Ishikawa (cell line): ENCODE measurements around the gene LYZL1.
"Not testable (repeated sequence)": the region's sequence is repeated elsewhere in the genome, so short reads cannot be mapped to it uniquely, and the experiment has no call there.

Experiments
- CEBPB ChIP-seq: IDR thresholded peaks from 2 replicates; pipeline ENCODE4 v1.6.1; 2012
- CREB1 ChIP-seq: IDR thresholded peaks from 2 replicates; pipeline ENCODE4 v1.6.1; 2012; ENCODE audit warnings: low read depth
- EGR1 ChIP-seq: IDR thresholded peaks from 2 replicates; pipeline ENCODE4 v1.6.1; 2012
- EP300 ChIP-seq: IDR thresholded peaks from 2 replicates; pipeline ENCODE4 v1.6.1; 2012; ENCODE audit warnings: borderline replicate concordance
- FOXM1 ChIP-seq: IDR thresholded peaks from 2 replicates; pipeline ENCODE4 v1.6.1; 2012; ENCODE audit warnings: low read depth, borderline replicate concordance
- NFIC ChIP-seq: IDR thresholded peaks from 2 replicates; pipeline ENCODE4 v1.6.1; 2012
- RAD21 ChIP-seq: IDR thresholded peaks from 2 replicates; pipeline ENCODE4 v1.6.1; 2012; ENCODE audit warnings: low read depth
- TAF1 ChIP-seq: IDR thresholded peaks from 2 replicates; pipeline ENCODE4 v1.6.1; 2012; ENCODE audit warnings: low read depth, mild to moderate bottlenecking
- TCF12 ChIP-seq: IDR thresholded peaks from 2 replicates; pipeline ENCODE4 v1.6.1; 2012; ENCODE audit warnings: low read depth
- TEAD4 ChIP-seq: IDR thresholded peaks from 2 replicates; pipeline ENCODE4 v1.6.1; 2012
- YY1 ChIP-seq: IDR thresholded peaks from 2 replicates; pipeline ENCODE4 v1.6.1; 2012; ENCODE audit warnings: low read depth
- ZBTB7A ChIP-seq: IDR thresholded peaks from 2 replicates; pipeline ENCODE4 v1.6.1; 2012; ENCODE audit warnings: low read depth
- TF ChIP-seq, protein P1 (sequence below): IDR thresholded peaks from 2 replicates; pipeline ENCODE4 v1.6.1; 2012
- TF ChIP-seq, protein P2 (sequence below): IDR thresholded peaks from 2 replicates; pipeline ENCODE4 v1.6.1; 2012; ENCODE audit warnings: low read depth, mild to moderate bottlenecking
- TF ChIP-seq, protein P3 (sequence below): IDR thresholded peaks from 2 replicates; pipeline ENCODE4 v1.6.1; 2012

LYZL1 gene

DNA sequence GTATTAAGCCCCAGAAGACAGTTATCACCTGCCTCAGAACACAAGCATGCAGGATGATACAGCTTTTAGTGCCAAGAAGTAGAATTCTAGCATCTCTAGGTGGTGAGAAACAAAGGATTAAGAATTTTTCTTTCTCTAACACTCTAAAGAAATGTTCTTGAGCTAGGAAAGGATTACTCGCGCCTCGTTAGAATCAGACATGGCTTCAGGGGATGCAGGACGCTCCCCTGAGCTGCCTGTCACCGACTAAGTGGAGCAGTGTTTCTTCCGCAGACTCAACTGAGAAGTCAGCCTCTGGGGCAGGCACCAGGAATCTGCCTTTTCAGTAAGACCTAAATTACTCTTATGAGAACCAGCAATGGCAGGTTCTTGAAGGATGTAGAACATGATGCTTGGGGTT, at the start of gene LYZL1:
LYZL1 (plus strand) TSS at position 165 of the 400 bp plus-strand sequence. CDS start 2,798 bp downstream, outside the sequence.
- TF ChIP-seq, protein P1, sequence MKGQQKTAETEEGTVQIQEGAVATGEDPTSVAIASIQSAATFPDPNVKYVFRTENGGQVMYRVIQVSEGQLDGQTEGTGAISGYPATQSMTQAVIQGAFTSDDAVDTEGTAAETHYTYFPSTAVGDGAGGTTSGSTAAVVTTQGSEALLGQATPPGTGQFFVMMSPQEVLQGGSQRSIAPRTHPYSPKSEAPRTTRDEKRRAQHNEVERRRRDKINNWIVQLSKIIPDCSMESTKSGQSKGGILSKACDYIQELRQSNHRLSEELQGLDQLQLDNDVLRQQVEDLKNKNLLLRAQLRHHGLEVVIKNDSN: not testable (repeated sequence)
- TF ChIP-seq, protein P2, sequence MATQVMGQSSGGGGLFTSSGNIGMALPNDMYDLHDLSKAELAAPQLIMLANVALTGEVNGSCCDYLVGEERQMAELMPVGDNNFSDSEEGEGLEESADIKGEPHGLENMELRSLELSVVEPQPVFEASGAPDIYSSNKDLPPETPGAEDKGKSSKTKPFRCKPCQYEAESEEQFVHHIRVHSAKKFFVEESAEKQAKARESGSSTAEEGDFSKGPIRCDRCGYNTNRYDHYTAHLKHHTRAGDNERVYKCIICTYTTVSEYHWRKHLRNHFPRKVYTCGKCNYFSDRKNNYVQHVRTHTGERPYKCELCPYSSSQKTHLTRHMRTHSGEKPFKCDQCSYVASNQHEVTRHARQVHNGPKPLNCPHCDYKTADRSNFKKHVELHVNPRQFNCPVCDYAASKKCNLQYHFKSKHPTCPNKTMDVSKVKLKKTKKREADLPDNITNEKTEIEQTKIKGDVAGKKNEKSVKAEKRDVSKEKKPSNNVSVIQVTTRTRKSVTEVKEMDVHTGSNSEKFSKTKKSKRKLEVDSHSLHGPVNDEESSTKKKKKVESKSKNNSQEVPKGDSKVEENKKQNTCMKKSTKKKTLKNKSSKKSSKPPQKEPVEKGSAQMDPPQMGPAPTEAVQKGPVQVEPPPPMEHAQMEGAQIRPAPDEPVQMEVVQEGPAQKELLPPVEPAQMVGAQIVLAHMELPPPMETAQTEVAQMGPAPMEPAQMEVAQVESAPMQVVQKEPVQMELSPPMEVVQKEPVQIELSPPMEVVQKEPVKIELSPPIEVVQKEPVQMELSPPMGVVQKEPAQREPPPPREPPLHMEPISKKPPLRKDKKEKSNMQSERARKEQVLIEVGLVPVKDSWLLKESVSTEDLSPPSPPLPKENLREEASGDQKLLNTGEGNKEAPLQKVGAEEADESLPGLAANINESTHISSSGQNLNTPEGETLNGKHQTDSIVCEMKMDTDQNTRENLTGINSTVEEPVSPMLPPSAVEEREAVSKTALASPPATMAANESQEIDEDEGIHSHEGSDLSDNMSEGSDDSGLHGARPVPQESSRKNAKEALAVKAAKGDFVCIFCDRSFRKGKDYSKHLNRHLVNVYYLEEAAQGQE: not testable (repeated sequence)
- TF ChIP-seq TEAD4: not testable (repeated sequence)

DNA sequence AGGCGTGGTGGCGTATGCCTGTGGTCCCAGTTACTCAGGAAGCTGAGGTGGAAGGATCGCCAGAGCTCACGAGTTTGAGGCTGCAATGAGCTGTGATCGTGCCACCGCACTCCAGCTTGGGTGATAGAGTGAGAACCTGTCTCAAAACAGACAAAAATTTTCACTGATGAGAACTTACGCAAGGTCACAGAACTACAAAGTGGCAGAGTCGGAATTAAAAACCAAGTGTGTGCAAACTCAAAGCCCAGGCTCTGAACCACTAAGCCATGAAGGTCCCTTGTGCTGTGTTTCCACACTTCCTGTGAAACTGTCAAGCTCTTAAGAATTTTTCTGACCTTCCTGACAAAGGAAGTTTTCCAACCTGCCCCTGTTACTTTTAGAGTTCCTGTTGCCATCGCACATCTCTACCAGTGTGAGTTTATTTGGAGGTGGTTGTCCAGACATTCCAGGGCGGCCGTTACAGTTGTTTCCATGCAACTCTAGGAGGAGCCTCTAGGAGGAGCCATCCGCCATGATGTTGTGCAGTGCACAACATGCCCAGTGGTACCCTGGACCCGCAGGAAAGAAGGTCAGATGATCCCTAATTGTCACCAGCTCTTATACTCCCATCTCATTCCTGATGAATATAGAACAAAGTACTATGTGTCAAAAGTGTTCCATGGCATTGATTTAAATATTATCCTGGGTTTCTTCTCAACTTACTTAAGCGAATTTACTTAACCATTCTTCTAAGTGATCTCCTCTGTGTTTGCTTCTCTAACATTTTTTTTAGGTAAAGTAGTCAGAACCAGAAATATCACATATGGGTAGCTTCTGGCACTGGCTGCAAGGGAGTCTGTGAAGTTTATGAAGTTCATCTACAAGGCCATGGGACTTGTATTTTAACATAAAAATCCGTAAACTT, 49.0 kb upstream of the LYZL1 start:
- no peak for TF ChIP-seq TAF1
- TF ChIP-seq RAD21: peak; percentile 71
- TF ChIP-seq TCF12: no peak
- no peak for TF ChIP-seq TEAD4
- TF ChIP-seq, protein P2: no peak
- no peak for TF ChIP-seq EP300
- TF ChIP-seq, protein P1: no peak

DNA sequence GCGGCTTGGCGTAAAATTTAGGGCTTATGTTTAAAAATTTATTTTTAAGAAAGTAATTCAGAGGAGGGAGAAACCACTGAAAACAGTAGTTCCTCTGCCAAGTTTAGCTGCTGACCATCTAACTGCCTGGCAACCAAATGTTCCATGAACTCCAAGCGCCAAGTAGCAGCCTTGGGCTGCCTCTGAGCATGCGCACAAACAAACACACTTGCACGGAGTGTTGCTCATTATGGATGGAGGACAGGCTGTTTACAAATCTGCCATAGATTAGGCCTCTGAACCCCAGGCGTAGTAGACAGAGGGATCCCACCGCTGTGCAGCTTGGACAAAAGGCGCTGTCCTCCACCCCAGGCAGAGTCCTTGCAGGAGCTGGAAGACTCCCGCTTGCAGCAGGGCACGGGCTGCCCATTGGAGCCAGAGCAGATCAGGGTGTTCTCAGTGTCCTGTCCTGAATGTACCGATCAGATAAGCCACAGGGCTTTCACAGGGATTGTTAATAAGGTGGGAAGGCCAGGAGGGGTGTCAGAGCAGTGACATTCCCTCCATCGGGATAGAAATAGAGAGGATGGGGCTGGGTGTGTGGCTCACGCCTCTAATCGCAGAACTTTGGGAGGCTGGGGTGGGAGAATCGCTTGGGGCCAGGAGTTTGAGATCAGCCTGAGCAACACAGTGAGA, 47.7 kb upstream of the LYZL1 start:
- TF ChIP-seq CREB1: no peak
- TF ChIP-seq, protein P2: no peak
- TF ChIP-seq NFIC: no peak
- no peak for TF ChIP-seq EGR1
- TF ChIP-seq TEAD4: no peak
- no peak for TF ChIP-seq FOXM1
- TF ChIP-seq TCF12: no peak
- TF ChIP-seq TAF1: no peak
- no peak for TF ChIP-seq EP300
- TF ChIP-seq ZBTB7A: no peak
- TF ChIP-seq RAD21: no peak
- TF ChIP-seq, protein P1: no peak
- no peak for TF ChIP-seq CEBPB
- TF ChIP-seq, protein P3, sequence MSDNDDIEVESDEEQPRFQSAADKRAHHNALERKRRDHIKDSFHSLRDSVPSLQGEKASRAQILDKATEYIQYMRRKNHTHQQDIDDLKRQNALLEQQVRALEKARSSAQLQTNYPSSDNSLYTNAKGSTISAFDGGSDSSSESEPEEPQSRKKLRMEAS: no peak
- TF ChIP-seq YY1: no peak

DNA sequence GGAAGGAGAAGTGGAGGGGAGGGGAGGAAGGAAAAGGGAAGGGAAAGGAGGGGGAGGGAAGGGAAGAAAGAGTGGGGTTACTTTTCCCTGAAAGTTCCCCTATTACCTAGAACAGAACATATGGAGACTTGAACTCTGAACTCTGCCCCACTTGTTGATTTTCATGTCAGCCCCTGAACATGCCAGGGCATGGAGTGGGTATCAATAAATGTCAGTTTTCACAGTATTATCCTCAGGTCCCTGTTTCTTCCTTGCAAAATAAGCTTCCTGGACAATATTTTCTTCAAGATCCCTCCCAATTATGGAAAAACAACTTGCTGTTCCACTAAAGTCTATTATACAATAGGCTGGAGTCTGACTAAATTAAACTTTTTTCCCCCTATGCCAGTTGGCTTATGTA, 46.9 kb upstream of the LYZL1 start:
- TF ChIP-seq FOXM1 (no peak), CEBPB (no peak), TEAD4 (no peak), CREB1 (no peak), NFIC (no peak), TAF1 (no peak), EGR1 (no peak), TCF12 (no peak), EP300 (no peak), ZBTB7A (no peak)
- TF ChIP-seq, protein P2: no peak
- TF ChIP-seq, protein P1: no peak
- TF ChIP-seq, protein P3: no peak
